CD4-positive, alpha-beta T cell treated with Interleukin-6 at 100 ng/mL for 8 hours (primary cell): ENCODE results near the gene AQP6.

Source experiments
- DNase-seq: peaks from one replicate; pipeline ENCODE4 v3.0.0-alpha.2; 2020; ENCODE audit warnings: mixed read lengths, low spot score

AQP6 gene

GRCh38 chr12:49955899-49956662 is 16.7 kb upstream of the AQP6 start:
- DNase-seq, result no peak

- DNase-seq, result no peak
Observed at GRCh38 chr12:49956663-49957569, 15.8 kb upstream of the AQP6 start.

GRCh38 chr12:49957570-49957967 is 15.2 kb upstream of the AQP6 start:
- no peak for DNase-seq

- no peak for DNase-seq
Observed at GRCh38 chr12:49959685-49960473, 12.9 kb upstream of the AQP6 start.

- no peak for DNase-seq
Observed at GRCh38 chr12:49960474-49961110, 12.2 kb upstream of the AQP6 start.

- DNase-seq, result no peak
Observed at GRCh38 chr12:49961111-49961922, 11.4 kb upstream of the AQP6 start, which contains the start of gene AQP5. Gene AQP5 (plus strand): TSS chr12:49961872. CDS start chr12:49962018, 146 bp downstream.

GRCh38 chr12:49961993-49962764 is 10.6 kb upstream of the AQP6 start:
- no peak for DNase-seq

- no peak for DNase-seq
Observed at GRCh38 chr12:49962861-49963765, 9.6 kb upstream of the AQP6 start.

GRCh38 chr12:49963976-49964815 is 8.6 kb upstream of the AQP6 start:
- no peak for DNase-seq

- DNase-seq, result no peak
Observed at GRCh38 chr12:49964849-49965624, 7.7 kb upstream of the AQP6 start.

GRCh38 chr12:49965836-49966235 is 6.9 kb upstream of the AQP6 start:
- no peak for DNase-seq

GRCh38 chr12:49966511-49967041 is 6.2 kb upstream of the AQP6 start:
- DNase-seq, result no peak

- peak; percentile 87 for DNase-seq
Observed at GRCh38 chr12:49967042-49967776, 5.5 kb upstream of the AQP6 start.

- no peak for DNase-seq
Observed at GRCh38 chr12:49967777-49968250, 4.9 kb upstream of the AQP6 start.

- no peak for DNase-seq
Observed at GRCh38 chr12:49968471-49968870, 4.3 kb upstream of the AQP6 start.

- DNase-seq, result no peak
Observed at GRCh38 chr12:49969027-49969426, 3.7 kb upstream of the AQP6 start.
